AG04450 (cell line): ENCODE measurements around the gene DTNBP1. TPM values are rescaled to one million over a fixed set of nuclear protein-coding genes. Genes with fewer than 3 reads are reported as not detected.

Experiments
- CTCF ChIA-PET: fragments of 300-600, 350-600 bp; formaldehyde crosslinking; extraction: SDS; loops from one replicate; lab custom pipeline; 2022; ENCODE audit warnings: antibody characterized with exemption, inconsistent platforms; lab: Charles Lee
- POLR2A ChIA-PET: fragments of 350-600 bp; formaldehyde crosslinking; extraction: SDS; loops from one replicate; lab custom pipeline; 2021; ENCODE audit warnings: antibody characterized with exemption, inconsistent platforms; lab: Yijun Ruan, JAX
- DNase-seq: peaks from one replicate; pipeline ENCODE4 v3.0.0-alpha.2; 2011; ENCODE audit warnings: low read depth, low spot score
- H3K27ac ChIP-seq: one replicate; pipeline ENCODE4 v1.5.1; 2012; ENCODE audit warnings: low read depth, low read length, control low read depth
- H3K27me3 ChIP-seq: one replicate; pipeline ENCODE4 v1.6.0; 2012; ENCODE audit warnings: low read length; ENCODE audit not compliant: control insufficient read depth, insufficient read depth
- H3K4me3 ChIP-seq: 2 replicates; pipeline ENCODE4 v1.5.1; 2011; ENCODE audit warnings: mild to moderate bottlenecking, low read depth, low read length, control low read depth
- H3K9me3 ChIP-seq: 2 replicates; pipeline ENCODE4 v1.5.1; 2012; ENCODE audit warnings: low read length; ENCODE audit not compliant: control insufficient read depth, insufficient read depth
- CTCF ChIP-seq: IDR thresholded peaks from 2 replicates; pipeline ENCODE4 v1.5.1; 2011; ENCODE audit warnings: low read depth, low read length, control low read depth, inconsistent platforms
- polyA plus RNA-seq: library from polyadenylated mRNA; depleted of rRNA; stranded (reverse); fragments of >200 nt; gene quantifications from 2 replicates; pipeline ENCODE4 v1.2.3, GENCODE V29; 2011

The DTNBP1 gene
- polyA plus RNA-seq, 1 experiment: 15.2 TPM

- Histone ChIP-seq H3K27ac (no peak overlapping the region), H3K27me3 (no peaks in the 10 kb centered on the region), H3K4me3 (no peak overlapping the region), H3K9me3 (peaks cover under 1% of the 10 kb centered on the region; the same call in 1 of the 2 replicates)
- DNase-seq: peak; percentile 52
- POLR2A ChIA-PET: no interaction called here
- peak; percentile 98 for TF ChIP-seq CTCF
- CTCF ChIA-PET: interaction anchor here (0.6 to 1.2 kb wide), 2 partner anchors 15 to 1369 kb away, joined by 3 to 4 read pairs; no protein-coding TSS in a partner anchor
Measured at GRCh38 chr6:15491255-15491985, 171.4 kb downstream of the DTNBP1 start.

GRCh38 chr6:15490242-15491100 is 172.4 kb downstream of the DTNBP1 start:
- no peak overlapping the region for H3K27ac ChIP-seq
- POLR2A ChIA-PET: no interaction called here

GRCh38 chr6:15489261-15489962 is 173.4 kb downstream of the DTNBP1 start:
- DNase-seq: no peak
- no peak for TF ChIP-seq CTCF
- Histone ChIP-seq H3K27ac (no peak overlapping the region), H3K4me3 (no peak overlapping the region), H3K27me3 (no peaks in the 10 kb centered on the region), H3K9me3 (no peaks in the 10 kb centered on the region)
- CTCF ChIA-PET: interaction anchor here (0.5 to 1.1 kb wide), 2 partner anchors 26 to 44 kb away, joined by 3 to 7 read pairs; no protein-coding TSS in a partner anchor
- POLR2A ChIA-PET: no interaction called here

More at GRCh38 chr6:15490242-15491100, 172.4 kb downstream of the DTNBP1 start:
- H3K4me3 ChIP-seq: no peak overlapping the region
- no peak for TF ChIP-seq CTCF
- CTCF ChIA-PET: interaction anchor here (0.5 to 1.2 kb wide), 8 partner anchors 14 to 1368 kb away, joined by 3 to 7 read pairs (median 4); no protein-coding TSS in a partner anchor
- no peaks in the 10 kb centered on the region for H3K9me3 ChIP-seq
- no peak for DNase-seq
- H3K27me3 ChIP-seq: no peaks in the 10 kb centered on the region

GRCh38 chr6:15487262-15487661 is 175.6 kb downstream of the DTNBP1 start:
- Histone ChIP-seq H3K4me3 (no peak overlapping the region), H3K9me3 (no peaks in the 10 kb centered on the region), H3K27ac (no peak overlapping the region), H3K27me3 (no peaks in the 10 kb centered on the region)
- ChIA-PET POLR2A (no interaction called here), CTCF (no interaction called here)
- DNase-seq: no peak
- no peak for TF ChIP-seq CTCF
